A549 (cell line): ENCODE measurements around the gene RFX6. TPM values are rescaled to one million over a fixed set of nuclear protein-coding genes. Genes with fewer than 3 reads are reported as not detected.

Experiments used
- ATAC-seq, 2 experiments: fragments of 200-7000 bp in 1 of 2; fragments of >200 bp in 1 of 2; cut with Nextera tagmentation in 1 of 2; cut with Tn5 transposase in 1 of 2; 3 replicates each; pipeline versions ENCODE4 v1.8.0 to v1.9.1; 2018 to 2020; ENCODE audit warnings: mild to moderate bottlenecking in 1 of 2, moderate library complexity in 1 of 2
- CTCF ChIA-PET: fragments of 300-600 bp; sonication (Branson Sonifier 250); formaldehyde crosslinking; extraction: SDS; loops from one replicate; lab custom pipeline; 2021; ENCODE audit warnings: antibody characterized with exemption, inconsistent platforms; lab: Yijun Ruan, JAX
- POLR2A ChIA-PET: fragments of 350-600 bp; formaldehyde crosslinking; extraction: SDS; loops from one replicate; lab custom pipeline; 2021; ENCODE audit warnings: antibody characterized with exemption, inconsistent platforms; lab: Yijun Ruan, JAX
- DNase-seq, 2 experiments: peaks; one replicate each; pipeline versions ENCODE4 v3.0.0 to v3.0.0-alpha.2; 2011 to 2016; ENCODE audit warnings: low read depth in 1 of 2, low spot score in 1 of 2
- FAIRE-seq: peaks from 2 replicates; lab custom pipeline; 2011; peaks lifted over from hg19 to GRCh38; lab: Jason Lieb, UNC
- H3K27ac ChIP-seq, 2 experiments: fragments of >200 bp; sonication (Bioruptor Twin); formaldehyde crosslinking; 3 replicates each; pipeline ENCODE4 v1.5.1; 2016 to 2017
- H3K4me1 ChIP-seq: fragments of >200 bp; sonication (Bioruptor Twin); formaldehyde crosslinking; 3 replicates; pipeline ENCODE4 v1.6.1; 2016
- H3K4me2 ChIP-seq: fragments of >200 bp; sonication (Bioruptor Twin); formaldehyde crosslinking; 3 replicates; pipeline ENCODE4 v1.6.1; 2016
- H3K4me3 ChIP-seq: fragments of >200 bp; sonication (Bioruptor Twin); formaldehyde crosslinking; 3 replicates; pipeline ENCODE4 v1.5.1; 2016
- H3K9me3 ChIP-seq: fragments of >200 bp; sonication (Bioruptor Twin); formaldehyde crosslinking; 3 replicates; pipeline ENCODE4 v1.6.1; 2016
- CHD4 ChIP-seq: fragments of 200-600 bp; sonication (generic); IDR thresholded peaks from 2 replicates; pipeline ENCODE4 v1.6.1; 2016; ENCODE audit warnings: antibody characterized with exemption, mild to moderate bottlenecking, borderline replicate concordance
- EHMT2 ChIP-seq: fragments of 200-600 bp; sonication (generic); IDR thresholded peaks from 2 replicates; pipeline ENCODE4 v1.6.1; 2016; ENCODE audit warnings: antibody characterized with exemption, low read depth, mild to moderate bottlenecking, moderate library complexity
- FOXS1 ChIP-seq: fragments of 250-450 bp; sonication (Bioruptor Pico); IDR thresholded peaks from 2 replicates; pipeline ENCODE4 v1.5.0; 2020; ENCODE audit warnings: mild to moderate bottlenecking, moderate library complexity
- JUN ChIP-seq, 2 experiments: fragments of >200 bp; sonication (Bioruptor Twin); formaldehyde crosslinking; IDR thresholded peaks; 2 replicates in 1 of 2; 3 replicates in 1 of 2; pipeline ENCODE4 v1.6.1; 2016 to 2017
- KDM1A ChIP-seq: fragments of 200-600 bp; sonication (generic); IDR thresholded peaks from 2 replicates; pipeline ENCODE4 v1.6.1; 2016; ENCODE audit warnings: low read depth, mild to moderate bottlenecking
- NFE2L2 ChIP-seq: fragments of 150-350 bp; conservative IDR thresholded peaks from 2 replicates; pipeline ENCODE4 v1.6.1; 2014; ENCODE audit warnings: low read length
- PBX3 ChIP-seq: IDR thresholded peaks from 2 replicates; pipeline ENCODE4 v1.6.1; 2012
- RAD21 ChIP-seq, 2 experiments: fragments of >200 bp in 1 of 2; sonication (Bioruptor Twin) in 1 of 2; formaldehyde crosslinking in 1 of 2; IDR thresholded peaks in 1 of 2; conservative IDR thresholded peaks in 1 of 2; 2 replicates in 1 of 2; 3 replicates in 1 of 2; pipeline ENCODE4 v1.6.1; 2012 to 2018; ENCODE audit warnings: inconsistent platforms in 1 of 2
- SMC3 ChIP-seq: fragments of >200 bp; sonication (Bioruptor Twin); formaldehyde crosslinking; IDR thresholded peaks from 3 replicates; pipeline ENCODE4 v1.6.1; 2018; ENCODE audit warnings: inconsistent platforms
- SREBF2 ChIP-seq: fragments of 450-650 bp; IDR thresholded peaks from 2 replicates; pipeline ENCODE4 v1.6.1; 2014; ENCODE audit warnings: mild to moderate bottlenecking, moderate library complexity
- WGBS: methylation state at CpG from one replicate; pipeline ENCODE4 v1.1.6; 2017; ENCODE audit errors: missing lambda C conversion rate; 5-methylcytosine and 5-hydroxymethylcytosine counted together
- polyA plus RNA-seq, 4 experiments: library from polyadenylated mRNA; depleted of rRNA in 3 of 4; stranded (reverse); fragments of >200 nt; fragmentation: RNase III in 1 of 4; extraction: RNeasy Plus Mini Kit Qiagen cat#74134 plus additional on column Dnase treatment in 1 of 4; gene quantifications; 2 replicates in 3 of 4; 3 replicates in 1 of 4; pipeline ENCODE4 v1.2.3, GENCODE V29; 2011 to 2017
- TF ChIP-seq, protein P1 (sequence below): IDR thresholded peaks from 2 replicates; pipeline ENCODE4 v1.6.1; 2012; ENCODE audit warnings: low read depth, borderline replicate concordance
- TF ChIP-seq, protein P2 (sequence below): fragments of >200 bp; sonication (Bioruptor Twin); formaldehyde crosslinking; IDR thresholded peaks from 3 replicates; pipeline ENCODE4 v1.5.1; 2016

Gene RFX6
- polyA plus RNA-seq, 2 of the 4 experiments (the other 2 are of a cell fraction) = not detected

DNA sequence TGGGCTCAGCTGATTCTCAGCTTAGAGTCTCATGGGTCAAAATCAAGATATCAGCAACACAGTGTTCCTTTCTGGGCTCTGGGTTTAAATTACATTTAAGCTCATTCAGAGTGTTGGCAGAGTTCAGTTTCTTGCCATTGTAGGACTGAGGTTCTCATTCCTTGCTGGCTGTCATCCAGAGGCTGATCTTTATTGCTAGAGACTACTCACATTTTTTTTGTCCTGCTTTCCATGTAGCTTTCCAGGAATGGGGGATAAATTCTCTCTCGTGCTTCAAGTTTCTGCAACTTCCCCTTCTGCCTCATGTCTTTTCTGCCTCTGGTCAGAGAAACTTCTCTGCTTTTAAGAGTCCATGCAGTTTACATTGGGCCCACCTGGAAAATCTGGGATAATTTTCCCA, 86.9 kb downstream of the RFX6 start:
- no peaks in the 10 kb centered on the region for H3K9me3 ChIP-seq
- ATAC-seq (no peak), FAIRE-seq (no peak), DNase-seq (no peak)
- TF ChIP-seq, protein P1, sequence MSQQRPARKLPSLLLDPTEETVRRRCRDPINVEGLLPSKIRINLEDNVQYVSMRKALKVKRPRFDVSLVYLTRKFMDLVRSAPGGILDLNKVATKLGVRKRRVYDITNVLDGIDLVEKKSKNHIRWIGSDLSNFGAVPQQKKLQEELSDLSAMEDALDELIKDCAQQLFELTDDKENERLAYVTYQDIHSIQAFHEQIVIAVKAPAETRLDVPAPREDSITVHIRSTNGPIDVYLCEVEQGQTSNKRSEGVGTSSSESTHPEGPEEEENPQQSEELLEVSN = no peak
- POLR2A ChIA-PET = no interaction called here
- H3K27ac ChIP-seq = no peak overlapping the region
- no peak overlapping the region for H3K4me3 ChIP-seq
- WGBS = 47% methylated on average over 1 of the region's 1 CpG
- H3K4me2 ChIP-seq = no peak overlapping the region
- H3K4me1 ChIP-seq = no peaks in the 10 kb centered on the region
- CTCF ChIA-PET = interaction anchor here (1.0 kb wide), 1 partner anchor 8 kb away, joined by 3 read pairs; no protein-coding TSS in a partner anchor

- DNase-seq = no peak
- 22% methylated on average over 6 of the region's 6 CpGs for WGBS
- ChIA-PET POLR2A (no interaction called here), CTCF (interaction anchor here (0.6 kb wide), 1 partner anchor 531 kb away, joined by 3 read pairs; no protein-coding TSS in a partner anchor)
- Histone ChIP-seq H3K27ac (no peak overlapping the region), H3K4me3 (no peak overlapping the region), H3K9me3 (no peaks in the 10 kb centered on the region), H3K4me2 (no peak overlapping the region), H3K4me1 (no peaks in the 10 kb centered on the region)
- no peak for TF ChIP-seq PBX3
- no peak for TF ChIP-seq NFE2L2
- no peak for FAIRE-seq
- ATAC-seq = no peak
Measured at GRCh38 chr6:116966675-116967576, 89.9 kb downstream of the RFX6 start.

DNA sequence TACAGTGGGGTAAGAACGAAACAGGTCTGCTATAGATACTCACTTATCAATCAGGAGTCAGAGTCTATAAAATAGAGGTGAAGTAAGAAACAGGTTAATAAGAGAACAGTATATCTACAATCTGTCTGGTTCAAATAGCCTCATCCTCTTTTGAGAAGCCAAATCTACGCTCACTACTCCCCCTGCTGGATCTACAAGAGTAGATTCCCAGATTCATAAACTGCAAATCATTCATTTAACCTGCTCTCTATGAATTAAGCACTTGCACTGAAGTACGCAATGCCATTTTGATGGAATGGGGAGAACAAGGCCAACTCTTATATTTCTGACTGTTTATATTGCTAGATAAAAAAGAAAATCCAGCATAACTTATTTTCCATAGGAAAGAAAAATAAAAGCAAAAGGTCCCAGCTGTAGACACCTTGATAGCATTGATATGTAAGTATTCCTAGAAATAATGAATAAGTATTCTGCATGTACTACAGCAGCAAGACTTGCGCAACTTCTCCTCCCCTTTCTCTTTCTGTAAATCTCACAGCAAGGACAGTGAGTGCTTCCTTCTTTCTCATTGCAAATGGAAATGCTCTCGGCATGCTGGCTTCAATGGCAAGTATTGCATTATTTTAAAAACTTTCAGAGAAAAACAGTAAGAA, 92.3 kb downstream of the RFX6 start:
- no peak overlapping the region for H3K27ac ChIP-seq
- 8% methylated on average over 5 of the region's 5 CpGs for WGBS
- CTCF ChIA-PET = interaction anchor here (0.6 to 1.5 kb wide), 8 partner anchors 8 to 428 kb away, joined by 3 to 7 read pairs (median 3); no protein-coding TSS in a partner anchor
- no peak overlapping the region for H3K4me3 ChIP-seq
- FAIRE-seq = no peak
- no peaks in the 10 kb centered on the region for H3K9me3 ChIP-seq
- no peaks in the 10 kb centered on the region for H3K4me1 ChIP-seq
- DNase-seq = peak; percentile 41 to 59
- TF ChIP-seq RAD21 (conservative IDR thresholded peaks at IDR 0.05 in 1 of 2, IDR thresholded peaks at IDR 0.05 in 1 of 2) (peak; percentile 37 to 45; a peak in 4 of 5 replicates), SREBF2 (no peak), SMC3 (peak; percentile 48; the same call in 2 of the 3 replicates)
- TF ChIP-seq, protein P2, sequence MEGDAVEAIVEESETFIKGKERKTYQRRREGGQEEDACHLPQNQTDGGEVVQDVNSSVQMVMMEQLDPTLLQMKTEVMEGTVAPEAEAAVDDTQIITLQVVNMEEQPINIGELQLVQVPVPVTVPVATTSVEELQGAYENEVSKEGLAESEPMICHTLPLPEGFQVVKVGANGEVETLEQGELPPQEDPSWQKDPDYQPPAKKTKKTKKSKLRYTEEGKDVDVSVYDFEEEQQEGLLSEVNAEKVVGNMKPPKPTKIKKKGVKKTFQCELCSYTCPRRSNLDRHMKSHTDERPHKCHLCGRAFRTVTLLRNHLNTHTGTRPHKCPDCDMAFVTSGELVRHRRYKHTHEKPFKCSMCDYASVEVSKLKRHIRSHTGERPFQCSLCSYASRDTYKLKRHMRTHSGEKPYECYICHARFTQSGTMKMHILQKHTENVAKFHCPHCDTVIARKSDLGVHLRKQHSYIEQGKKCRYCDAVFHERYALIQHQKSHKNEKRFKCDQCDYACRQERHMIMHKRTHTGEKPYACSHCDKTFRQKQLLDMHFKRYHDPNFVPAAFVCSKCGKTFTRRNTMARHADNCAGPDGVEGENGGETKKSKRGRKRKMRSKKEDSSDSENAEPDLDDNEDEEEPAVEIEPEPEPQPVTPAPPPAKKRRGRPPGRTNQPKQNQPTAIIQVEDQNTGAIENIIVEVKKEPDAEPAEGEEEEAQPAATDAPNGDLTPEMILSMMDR = peak; percentile 57
- POLR2A ChIA-PET = interaction anchor here (0.7 kb wide), 1 partner anchor 355 kb away, joined by 5 read pairs; no protein-coding TSS in a partner anchor
- no peak overlapping the region for H3K4me2 ChIP-seq
- peak; percentile 64 to 84; a peak in 4 of 6 replicates for ATAC-seq

DNA sequence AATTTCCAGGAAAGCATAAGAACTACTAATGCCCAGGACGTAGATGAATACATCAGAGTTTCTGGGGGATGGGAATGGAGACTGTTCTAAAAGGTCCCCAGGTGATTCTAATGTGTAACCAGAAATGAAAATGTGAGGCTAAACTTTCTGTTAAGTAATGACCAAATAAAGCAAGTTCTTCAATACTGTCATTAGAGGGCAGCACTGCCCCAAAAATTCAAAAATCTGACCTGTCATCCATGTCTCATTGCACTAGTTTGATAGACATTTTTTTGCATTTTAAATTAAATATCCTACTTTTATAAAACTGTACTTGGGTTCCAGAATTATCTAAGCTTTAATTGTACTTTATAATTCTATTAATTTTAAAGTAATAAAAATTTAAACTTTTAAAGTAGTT, 94.9 kb downstream of the RFX6 start:
- peak; percentile 46; the same call in 2 of the 3 replicates for TF ChIP-seq SMC3
- TF ChIP-seq CHD4 = no peak
- TF ChIP-seq JUN (IDR thresholded peaks at IDR 0.05) = no peak
- TF ChIP-seq RAD21 (conservative IDR thresholded peaks at IDR 0.05 in 1 of 2, IDR thresholded peaks at IDR 0.05 in 1 of 2) = peak; percentile 65 to 71
- no peak for TF ChIP-seq KDM1A
- TF ChIP-seq, protein P2 = peak; percentile 59
- no peak for TF ChIP-seq FOXS1 (CRISPR knock-in tag)
- TF ChIP-seq EHMT2 = no peak
- Histone ChIP-seq H3K9me3 (no peaks in the 10 kb centered on the region), H3K4me3 (no peak overlapping the region), H3K4me1 (no peaks in the 10 kb centered on the region), H3K4me2 (no peak overlapping the region), H3K27ac (no peak overlapping the region)
- DNase-seq (peak; percentile 13 to 60), ATAC-seq (peak; percentile 66 to 68; a peak in 3 of 6 replicates), FAIRE-seq (no peak)
- POLR2A ChIA-PET = no interaction called here
- WGBS = 0% methylated on average over 1 of the region's 1 CpG
- CTCF ChIA-PET = interaction anchor here (0.7 to 1.3 kb wide), 5 partner anchors 8 to 858 kb away, joined by 3 read pairs; no protein-coding TSS in a partner anchor
